ENCODE measurements around the gene PKD2L1. TPM values are rescaled to one million over a fixed set of nuclear protein-coding genes. Genes with fewer than 3 reads are reported as not detected.

The PKD2L1 gene
- total and polyA plus RNA-seq, 10 of the 15 experiments (the other 5 are each of a cell fraction or from before 2014, with no cell fraction given) = 0.05 to 0.17 (median 0.08) TPM; not detected in 6

DNA sequence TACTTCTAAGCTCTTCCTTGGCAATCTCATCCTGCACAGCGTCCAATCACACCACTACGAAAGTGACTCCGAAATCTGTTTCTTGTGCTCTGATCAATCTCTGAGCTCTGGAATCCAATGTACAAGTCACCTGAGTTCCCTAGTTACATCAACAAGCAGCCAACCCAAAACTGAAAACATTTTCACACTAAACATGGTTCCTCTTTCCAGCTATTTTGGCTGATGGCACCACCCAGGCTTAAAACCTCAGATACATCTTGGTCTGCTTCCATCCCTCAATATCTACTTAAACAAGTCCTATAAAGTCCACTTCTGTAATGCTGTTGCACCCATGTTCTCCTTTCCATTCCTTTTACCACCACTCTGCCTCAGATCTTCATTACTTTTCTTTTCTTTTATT, 47.1 kb downstream of the PKD2L1 start:
- no peak for ATAC-seq
- Histone ChIP-seq H3K4me3 (no peak overlapping the region; the same call in 1 of the 2 replicates), H3K9ac (ENCODE audit: control insufficient read depth, insufficient read depth, low read length) (no peak overlapping the region), H4K20me1 (ENCODE audit: control insufficient read depth, insufficient read depth) (no peaks in the 10 kb centered on the region), H3K36me3 (ENCODE audit: control insufficient read depth in 2 of 2, insufficient read depth in 2 of 2, low read length in 1 of 2) (peaks cover 0 to 13% of the 10 kb centered on the region in 2 experiments; a peak in 2 of 4 replicates), H3K79me2 (ENCODE audit: control insufficient read depth, insufficient read depth, low read length) (peaks cover 47% of the 10 kb centered on the region), H3K4me1 (ENCODE audit: control insufficient read depth, insufficient read depth, low read length) (peaks cover 8% of the 10 kb centered on the region; the same call in 1 of the 2 replicates), H2AFZ (ENCODE audit: control insufficient read depth, low read depth, low read length) (no peak overlapping the region), H3K27me3 (replicated peaks in 1 of 2; ENCODE audit: control insufficient read depth in 2 of 2, insufficient read depth in 2 of 2, low read length in 1 of 2) (no peaks in the 10 kb centered on the region), H3K4me2 (ENCODE audit: control insufficient read depth, insufficient read depth) (peak overlapping the region; percentile 53), H3K9me3 (replicated peaks; ENCODE audit: control insufficient read depth, insufficient read depth, low read length) (no peaks in the 10 kb centered on the region), H3K27ac (ENCODE audit: control insufficient read depth, insufficient read depth) (peak overlapping the region; percentile 8; the same call in 1 of the 2 replicates)
- in situ Hi-C loops (cut with MboI) (no loop called here), intact Hi-C loops (cut with micrococcal nuclease; ENCODE audit: unreplicated experiment) (no loop called here)
- TF ChIP-seq RAD21 (IDR thresholded peaks at IDR 0.05; ENCODE audit: insufficient read depth, low read depth, low read length) (no peak), RCOR1 (conservative IDR thresholded peaks at IDR 0.05; ENCODE audit: low read depth, low read length) (no peak), ZSCAN29 (IDR thresholded peaks at IDR 0.05) (no peak), FOXK2 (IDR thresholded peaks at IDR 0.05) (no peak), GATAD2B (conservative IDR thresholded peaks at IDR 0.05; ENCODE audit: low read depth) (no peak), ATF7 (IDR thresholded peaks at IDR 0.05; ENCODE audit: low read depth) (no peak), FOXM1 (IDR thresholded peaks at IDR 0.05; ENCODE audit: low read depth, low read length) (no peak), ZBTB33 (IDR thresholded peaks at IDR 0.05) (no peak), DPF2 (IDR thresholded peaks at IDR 0.05) (no peak), TCF3 (IDR thresholded peaks at IDR 0.05; ENCODE audit: borderline replicate concordance, insufficient read depth, low read depth, low read length) (no peak), ZBTB40 (IDR thresholded peaks at IDR 0.05; ENCODE audit: borderline replicate concordance) (no peak), HDAC2 (IDR thresholded peaks at IDR 0.05) (no peak), CEBPB (IDR thresholded peaks at IDR 0.05; ENCODE audit: borderline replicate concordance in 1 of 2, low read depth in 2 of 2, low read length in 2 of 2) (no peak), SRF (IDR thresholded peaks at IDR 0.05; ENCODE audit: low read depth in 2 of 2, low read length in 2 of 2) (no peak), SMC3 (IDR thresholded peaks at IDR 0.05; ENCODE audit: borderline replicate concordance, low read length) (no peak)
- TF ChIP-seq, protein P1, sequence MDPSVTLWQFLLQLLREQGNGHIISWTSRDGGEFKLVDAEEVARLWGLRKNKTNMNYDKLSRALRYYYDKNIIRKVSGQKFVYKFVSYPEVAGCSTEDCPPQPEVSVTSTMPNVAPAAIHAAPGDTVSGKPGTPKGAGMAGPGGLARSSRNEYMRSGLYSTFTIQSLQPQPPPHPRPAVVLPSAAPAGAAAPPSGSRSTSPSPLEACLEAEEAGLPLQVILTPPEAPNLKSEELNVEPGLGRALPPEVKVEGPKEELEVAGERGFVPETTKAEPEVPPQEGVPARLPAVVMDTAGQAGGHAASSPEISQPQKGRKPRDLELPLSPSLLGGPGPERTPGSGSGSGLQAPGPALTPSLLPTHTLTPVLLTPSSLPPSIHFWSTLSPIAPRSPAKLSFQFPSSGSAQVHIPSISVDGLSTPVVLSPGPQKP (IDR thresholded peaks at IDR 0.05; ENCODE audit: low read depth, low read length) = no peak
- no TSS peak for BruUV-seq (replicated peaks)
- CTCF ChIA-PET = interaction anchor here (0.6 to 1.3 kb wide), 3 partner anchors 9 to 316 kb away, joined by 3 read pairs; no protein-coding TSS in a partner anchor
- POLR2A ChIA-PET = no interaction called here
- no peak for FAIRE-seq
- RAD21 ChIA-PET (ENCODE audit: unreplicated experiment) = no interaction called here
- 88% methylated on average over 3 of the region's 3 CpGs for WGBS (ENCODE audit: insufficient coverage, insufficient replicate concordance, low lambda C conversion rate, missing lambda C conversion rate)
- DNase-seq (ENCODE audit: low read depth, low spot score) = no peak
- SMC1A ChIA-PET (ENCODE audit: uncharacterized antibody, unreplicated experiment) = no interaction called here
